CD4-positive, CD25-positive, alpha-beta regulatory T cell (primary cell): ENCODE data around the gene LRRC74B. TPM values are rescaled to one million over a fixed set of nuclear protein-coding genes. Genes with fewer than 3 reads are reported as not detected.
"Not testable (repeated sequence)": the region's sequence is repeated elsewhere in the genome, so short reads cannot be mapped to it uniquely, and the experiment has no call there.

Experiments
- ATAC-seq, 2 donors: fragments of 150-1000 bp; cut with Tn5 transposase; one replicate each; pipeline ENCODE4 v1.10.0; 2021; ENCODE audit warnings: low read depth in 2 of 2, moderate number of reproducible peaks in 2 of 2, moderate library complexity in 1 of 2
- DNase-seq, 3 donors: peaks; one replicate each; pipeline versions ENCODE4 v3.0.0 to v3.0.0-alpha.2; 2012 to 2022; ENCODE audit warnings: mixed read lengths in 1 of 3
- H3K27ac ChIP-seq: one replicate; pipeline ENCODE4 v1.7.0; 2013; ENCODE audit warnings: mild to moderate bottlenecking, low read length; ENCODE audit not compliant: insufficient read depth, poor library complexity, severe bottlenecking
- H3K27me3 ChIP-seq: one replicate; pipeline ENCODE4 v1.7.0; 2013; ENCODE audit warnings: low read length; ENCODE audit not compliant: control insufficient read depth, insufficient read depth
- H3K36me3 ChIP-seq: one replicate; pipeline ENCODE4 v1.7.0; 2013; ENCODE audit warnings: mild to moderate bottlenecking, low read length, moderate library complexity; ENCODE audit not compliant: control insufficient read depth, insufficient read depth
- H3K4me1 ChIP-seq: 2 replicates; pipeline ENCODE4 v1.7.0; 2013; ENCODE audit warnings: mild to moderate bottlenecking, low read length; ENCODE audit not compliant: insufficient read depth, control insufficient read depth, poor library complexity, severe bottlenecking
- H3K4me3 ChIP-seq: one replicate; pipeline ENCODE4 v1.7.0; 2013; ENCODE audit warnings: low read depth, mild to moderate bottlenecking, low read length, moderate library complexity
- H3K9me3 ChIP-seq, 2 experiments: 1 replicate in 1 of 2; 2 replicates in 1 of 2; pipeline ENCODE4 v1.7.0; 2013; ENCODE audit warnings: low read length in 2 of 2, mild to moderate bottlenecking in 1 of 2, moderate library complexity in 1 of 2; ENCODE audit not compliant: control insufficient read depth in 2 of 2
- H3K27ac Mint-ChIP-seq, 3 donors: one replicate each; pipeline ENCODE4 v1.8.0; 2020 to 2022; ENCODE audit warnings: mild to moderate bottlenecking in 3 of 3, mixed read lengths in 3 of 3, moderate library complexity in 2 of 3
- H3K27me3 Mint-ChIP-seq: one replicate; pipeline ENCODE4 v1.8.0; 2022; ENCODE audit warnings: mild to moderate bottlenecking, mixed read lengths
- H3K36me3 Mint-ChIP-seq: one replicate; pipeline ENCODE4 v1.8.0; 2020; ENCODE audit warnings: mixed read lengths
- H3K4me1 Mint-ChIP-seq, 4 donors: one replicate each; pipeline ENCODE4 v1.8.0; 2020 to 2022; ENCODE audit warnings: mixed read lengths in 4 of 4, mild to moderate bottlenecking in 1 of 4
- H3K4me3 Mint-ChIP-seq, 4 donors: one replicate each; pipeline ENCODE4 v1.8.0; 2020 to 2022; ENCODE audit warnings: mild to moderate bottlenecking in 4 of 4, mixed read lengths in 4 of 4, moderate library complexity in 3 of 4
- H3K9me3 Mint-ChIP-seq, 7 donors: one replicate each; pipeline ENCODE4 v1.8.0; 2020 to 2022; ENCODE audit warnings: mixed read lengths in 7 of 7, mild to moderate bottlenecking in 3 of 7, moderate library complexity in 2 of 7
- polyA plus RNA-seq, 4 donors: library from polyadenylated mRNA; unstranded; fragments of 300-500 nt; fragmentation: Illumina TruSeq; gene quantifications; one replicate each; pipeline ENCODE4 v1.2.3, GENCODE V29; 2021
- total RNA-seq: library from RNA; stranded (reverse); gene quantifications from one replicate; pipeline ENCODE4 v1.2.3, GENCODE V29; 2022

Gene LRRC74B
- total and polyA plus RNA-seq, 5 donors from 2014 or later, result 0.10 TPM; not detected in 4

GRCh38 chr22:21087926-21088325, 42.2 kb downstream of the LRRC74B start:
- not testable (repeated sequence) for H3K9me3 ChIP-seq, H3K27me3 Mint-ChIP-seq, H3K36me3 ChIP-seq, DNase-seq, H3K9me3 Mint-ChIP-seq, H3K4me3 Mint-ChIP-seq, H3K4me1 Mint-ChIP-seq, H3K36me3 Mint-ChIP-seq, H3K27me3 ChIP-seq, H3K4me1 ChIP-seq, H3K27ac ChIP-seq, ATAC-seq, H3K4me3 ChIP-seq, H3K27ac Mint-ChIP-seq

GRCh38 chr22:21091220-21091619, 45.5 kb downstream of the LRRC74B start:
- not testable (repeated sequence) for H3K4me3 Mint-ChIP-seq, H3K36me3 Mint-ChIP-seq, H3K4me1 ChIP-seq, H3K4me1 Mint-ChIP-seq, H3K27ac Mint-ChIP-seq, H3K36me3 ChIP-seq, H3K4me3 ChIP-seq, H3K27ac ChIP-seq, DNase-seq, H3K9me3 ChIP-seq, H3K9me3 Mint-ChIP-seq, ATAC-seq, H3K27me3 ChIP-seq
- H3K27me3 Mint-ChIP-seq, result peaks cover 18% of the 10 kb centered on the region

GRCh38 chr22:21092797-21093554, 47.2 kb downstream of the LRRC74B start:
- H3K36me3 ChIP-seq, result no peaks in the 10 kb centered on the region
- Mint-ChIP-seq H3K27ac (no peak overlapping the region), H3K36me3 (no peaks in the 10 kb centered on the region), H3K9me3 (no peaks in the 10 kb centered on the region), H3K27me3 (peaks cover 18% of the 10 kb centered on the region), H3K4me3 (no peak overlapping the region), H3K4me1 (no peaks in the 10 kb centered on the region)
- no peak overlapping the region for H3K4me3 ChIP-seq
- H3K27me3 ChIP-seq, result no peaks in the 10 kb centered on the region
- H3K4me1 ChIP-seq, result no peaks in the 10 kb centered on the region
- DNase-seq, result no peak
- no peak for ATAC-seq
- H3K9me3 ChIP-seq, result no peaks in the 10 kb centered on the region
- no peak overlapping the region for H3K27ac ChIP-seq

- H3K4me1 ChIP-seq, H3K4me3 Mint-ChIP-seq, H3K27ac ChIP-seq, H3K4me3 ChIP-seq, ATAC-seq, H3K36me3 ChIP-seq, H3K9me3 Mint-ChIP-seq, H3K27me3 ChIP-seq, H3K4me1 Mint-ChIP-seq, DNase-seq, H3K36me3 Mint-ChIP-seq, H3K9me3 ChIP-seq, H3K27ac Mint-ChIP-seq: not testable (repeated sequence)
- peaks cover 18% of the 10 kb centered on the region for H3K27me3 Mint-ChIP-seq
Measured at GRCh38 chr22:21093555-21094137, 47.9 kb downstream of the LRRC74B start.

GRCh38 chr22:21094911-21095772, 49.4 kb downstream of the LRRC74B start:
- H3K4me1 Mint-ChIP-seq, result no peaks in the 10 kb centered on the region
- no peaks in the 10 kb centered on the region for H3K36me3 ChIP-seq
- no peaks in the 10 kb centered on the region for H3K9me3 Mint-ChIP-seq
- no peaks in the 10 kb centered on the region for H3K9me3 ChIP-seq
- peaks cover 4% of the 10 kb centered on the region for H3K36me3 Mint-ChIP-seq
- no peak overlapping the region for H3K27ac Mint-ChIP-seq
- no peak overlapping the region for H3K4me3 ChIP-seq
- H3K4me1 ChIP-seq, result no peaks in the 10 kb centered on the region
- H3K27ac ChIP-seq, result no peak overlapping the region
- no peak overlapping the region for H3K4me3 Mint-ChIP-seq
- peaks cover 11% of the 10 kb centered on the region for H3K27me3 Mint-ChIP-seq
- DNase-seq (no peak), ATAC-seq (no peak)
- peaks cover 2% of the 10 kb centered on the region for H3K27me3 ChIP-seq

GRCh38 chr22:21095773-21096107, 50.0 kb downstream of the LRRC74B start:
- H3K9me3 Mint-ChIP-seq, result no peaks in the 10 kb centered on the region
- H3K27ac ChIP-seq, result no peak overlapping the region
- no peak overlapping the region for H3K27ac Mint-ChIP-seq
- ATAC-seq, result no peak
- no peak overlapping the region for H3K4me3 Mint-ChIP-seq
- no peaks in the 10 kb centered on the region for H3K36me3 ChIP-seq
- DNase-seq, result no peak
- H3K27me3 Mint-ChIP-seq, result peaks cover 10% of the 10 kb centered on the region
- peaks cover 4% of the 10 kb centered on the region for H3K36me3 Mint-ChIP-seq
- H3K27me3 ChIP-seq, result peaks cover 2% of the 10 kb centered on the region
- no peaks in the 10 kb centered on the region for H3K4me1 Mint-ChIP-seq
- no peak overlapping the region for H3K4me3 ChIP-seq
- no peaks in the 10 kb centered on the region for H3K9me3 ChIP-seq
- no peaks in the 10 kb centered on the region for H3K4me1 ChIP-seq

- not testable (repeated sequence) for H3K27me3 Mint-ChIP-seq, H3K4me1 ChIP-seq, ATAC-seq, DNase-seq, H3K4me3 ChIP-seq, H3K9me3 ChIP-seq, H3K4me1 Mint-ChIP-seq, H3K36me3 Mint-ChIP-seq, H3K27ac ChIP-seq, H3K36me3 ChIP-seq, H3K9me3 Mint-ChIP-seq, H3K27me3 ChIP-seq, H3K27ac Mint-ChIP-seq
- peak overlapping the region in 1 of 4 donors; percentile 51 for H3K4me3 Mint-ChIP-seq
Measured at GRCh38 chr22:21096878-21097277, 51.1 kb downstream of the LRRC74B start.
